ENCODE measurements around the gene PRSS23. TPM values are rescaled to one million over a fixed set of nuclear protein-coding genes. Genes with fewer than 3 reads are reported as not detected.

PRSS23 gene
- total and polyA plus RNA-seq, 8 donors, result 4.1 to 98.8 (median 28.1) TPM

- Histone ChIP-seq H3K36me3 (no peaks in the 10 kb centered on the region), H3K4me1 (peaks cover 9 to 59% (median 42%) of the 10 kb centered on the region in 4 donors), H3K27ac (peak overlapping the region; percentile 2 to 89 (median 84)), H3K9me3 (no peaks in the 10 kb centered on the region), H3K4me3 (peak overlapping the region; percentile 63 to 71 (median 70)), H3K27me3 (peaks cover 0 to 9% (median 0%) of the 10 kb centered on the region in 3 donors)
- WGBS, 5 donors, result 58 to 78% (median 74%) methylated on average over 2 of the region's 2 CpGs
- intact Hi-C loops (cut with DNase I; ENCODE audit: low total_unique reads), result no loop called here
- no peak for DNase-seq
- TF ChIP-seq CTCF (IDR thresholded peaks at IDR 0.05), result no peak
- no peak for TF ChIP-seq POLR2AphosphoS5 (IDR thresholded peaks at IDR 0.05)
- TF ChIP-seq EP300 (IDR thresholded peaks at IDR 0.05), result no peak
Observed at GRCh38 chr11:86801364-86801763, 1.0 kb downstream of the PRSS23 start.

GRCh38 chr11:86802146-86802545 lies 1.8 kb downstream of the PRSS23 start:
- DNase-seq, result no peak
- intact Hi-C loops (cut with DNase I; ENCODE audit: low total_unique reads), result no loop called here

GRCh38 chr11:86802601-86803051 lies 2.3 kb downstream of the PRSS23 start:
- peak overlapping the region in 4 of 5 donors; percentile 52 to 89 (median 84) for H3K27ac ChIP-seq
- peaks cover 9 to 67% (median 43%) of the 10 kb centered on the region in 4 donors for H3K4me1 ChIP-seq
- DNase-seq, result peak in 1 of 2 donors; percentile 72
- intact Hi-C loops (cut with DNase I; ENCODE audit: low total_unique reads), result no loop called here
- H3K9me3 ChIP-seq, result no peaks in the 10 kb centered on the region
- peak overlapping the region; percentile 63 to 71 (median 70) for H3K4me3 ChIP-seq
- H3K27me3 ChIP-seq, result peaks cover 0 to 9% (median 0%) of the 10 kb centered on the region in 3 donors
- TF ChIP-seq CTCF (IDR thresholded peaks at IDR 0.05) (peak in 5 of 7 experiments; percentile 29 to 54 (median 53)), POLR2AphosphoS5 (IDR thresholded peaks at IDR 0.05) (no peak)
- peaks cover 0 to 5% (median 2%) of the 10 kb centered on the region in 4 donors for H3K36me3 ChIP-seq
- WGBS, 5 donors, result 7 to 19% (median 11%) methylated on average over 3 of the region's 3 CpGs

More at GRCh38 chr11:86802146-86802545, 1.8 kb downstream of the PRSS23 start:
- TF ChIP-seq POLR2A (IDR thresholded peaks at IDR 0.05), result no peak
- no peak for TF ChIP-seq POLR2AphosphoS5 (IDR thresholded peaks at IDR 0.05)
- TF ChIP-seq CTCF (IDR thresholded peaks at IDR 0.05), result no peak
- TF ChIP-seq EP300 (IDR thresholded peaks at IDR 0.05), result no peak
- Histone ChIP-seq H3K4me1 (peaks cover 9 to 64% (median 43%) of the 10 kb centered on the region in 4 donors), H3K27me3 (peaks cover 0 to 9% (median 0%) of the 10 kb centered on the region in 3 donors), H3K4me3 (peak overlapping the region; percentile 63 to 71 (median 70)), H3K36me3 (no peaks in the 10 kb centered on the region), H3K27ac (peak overlapping the region in 4 of 5 donors; percentile 52 to 89 (median 84)), H3K9me3 (no peaks in the 10 kb centered on the region)
- WGBS, 5 donors, result 31 to 50% (median 43%) methylated on average over 5 of the region's 5 CpGs

GRCh38 chr11:86803136-86804045 lies 3.0 kb downstream of the PRSS23 start:
- Histone ChIP-seq H3K4me1 (peaks cover 9 to 67% (median 43%) of the 10 kb centered on the region in 4 donors), H3K9me3 (no peaks in the 10 kb centered on the region), H3K27me3 (peaks cover 0 to 9% (median 0%) of the 10 kb centered on the region in 3 donors), H3K27ac (peak overlapping the region in 4 of 5 donors; percentile 36 to 89 (median 68)), H3K36me3 (peaks cover 0 to 12% (median 6%) of the 10 kb centered on the region in 4 donors), H3K4me3 (peak overlapping the region in 3 of 4 donors; percentile 63 to 71 (median 71))
- intact Hi-C loops (cut with DNase I; ENCODE audit: low total_unique reads), result no loop called here
- TF ChIP-seq CTCF (IDR thresholded peaks at IDR 0.05), result no peak
- TF ChIP-seq POLR2AphosphoS5 (IDR thresholded peaks at IDR 0.05), result no peak
- TF ChIP-seq POLR2A (IDR thresholded peaks at IDR 0.05), result no peak
- no peak for TF ChIP-seq EP300 (IDR thresholded peaks at IDR 0.05)
- WGBS, 5 donors, result 52 to 85% (median 78%) methylated on average over 5 of the region's 5 CpGs
- DNase-seq, result no peak
